ENCODE data around the gene NHERF1.

The NHERF1 gene

GRCh38 chr17:74771319-74771914 is 23.0 kb downstream of the NHERF1 start:
- Histone ChIP-seq H3K4me1 (ENCODE audit: low read depth, poor library complexity, severe bottlenecking) (peaks cover 41% of the 10 kb centered on the region), H3K79me2 (ENCODE audit: insufficient read depth, low read depth) (peaks cover 44% of the 10 kb centered on the region), H3K4me2 (no peak overlapping the region), H3K36me3 (ENCODE audit: insufficient read depth) (no peaks in the 10 kb centered on the region; the same call in 1 of the 2 replicates), H4K20me1 (ENCODE audit: insufficient read depth) (no peaks in the 10 kb centered on the region), H3K4me3 (IDR thresholded peaks at IDR 0.05; ENCODE audit: insufficient read depth, low read depth, low read length) (no peak overlapping the region), H3K9ac (no peak overlapping the region), H3K27ac (peak overlapping the region; percentile 8; the same call in 1 of the 2 replicates), H2AFZ (ENCODE audit: low read depth) (no peak overlapping the region), H3K27me3 (ENCODE audit: insufficient read depth, low read depth) (no peaks in the 10 kb centered on the region)
- TF ChIP-seq CTCF (conservative IDR thresholded peaks at IDR 0.05; ENCODE audit: low read depth, low read length), result no peak

GRCh38 chr17:74772053-74772452 is 23.6 kb downstream of the NHERF1 start:
- H3K79me2 ChIP-seq (ENCODE audit: insufficient read depth, low read depth), result peaks cover 42% of the 10 kb centered on the region
- H3K27ac ChIP-seq, result no peak overlapping the region
- H3K27me3 ChIP-seq (ENCODE audit: insufficient read depth, low read depth), result no peaks in the 10 kb centered on the region
- TF ChIP-seq CTCF (conservative IDR thresholded peaks at IDR 0.05; ENCODE audit: low read depth, low read length), result no peak
- no peak overlapping the region for H3K4me2 ChIP-seq
- H3K9ac ChIP-seq, result no peak overlapping the region
- no peak overlapping the region for H3K4me3 ChIP-seq (IDR thresholded peaks at IDR 0.05; ENCODE audit: insufficient read depth, low read depth, low read length)
- no peaks in the 10 kb centered on the region; the same call in 1 of the 2 replicates for H3K36me3 ChIP-seq (ENCODE audit: insufficient read depth)
- H2AFZ ChIP-seq (ENCODE audit: low read depth), result no peak overlapping the region
- no peaks in the 10 kb centered on the region for H4K20me1 ChIP-seq (ENCODE audit: insufficient read depth)
- peaks cover 42% of the 10 kb centered on the region for H3K4me1 ChIP-seq (ENCODE audit: low read depth, poor library complexity, severe bottlenecking)

- H3K9ac ChIP-seq, result no peak overlapping the region
- H3K27ac ChIP-seq, result no peak overlapping the region
These were observed 25.0 kb downstream of the NHERF1 start for GRCh38 chr17:74773414-74773813.

GRCh38 chr17:74773871-74774286 is 25.5 kb downstream of the NHERF1 start:
- TF ChIP-seq CTCF (conservative IDR thresholded peaks at IDR 0.05; ENCODE audit: low read depth, low read length), result no peak
- Histone ChIP-seq H3K27me3 (ENCODE audit: insufficient read depth, low read depth) (no peaks in the 10 kb centered on the region), H3K36me3 (ENCODE audit: insufficient read depth) (no peaks in the 10 kb centered on the region; the same call in 1 of the 2 replicates), H3K4me2 (no peak overlapping the region), H3K79me2 (ENCODE audit: insufficient read depth, low read depth) (peaks cover 36% of the 10 kb centered on the region), H3K4me1 (ENCODE audit: low read depth, poor library complexity, severe bottlenecking) (peaks cover 46% of the 10 kb centered on the region), H4K20me1 (ENCODE audit: insufficient read depth) (no peaks in the 10 kb centered on the region), H3K27ac (no peak overlapping the region), H3K4me3 (IDR thresholded peaks at IDR 0.05; ENCODE audit: insufficient read depth, low read depth, low read length) (no peak overlapping the region), H2AFZ (ENCODE audit: low read depth) (no peak overlapping the region), H3K9ac (no peak overlapping the region)

More at GRCh38 chr17:74773414-74773813, 25.0 kb downstream of the NHERF1 start:
- no peak overlapping the region for H3K4me3 ChIP-seq (IDR thresholded peaks at IDR 0.05; ENCODE audit: insufficient read depth, low read depth, low read length)
- no peak overlapping the region for H2AFZ ChIP-seq (ENCODE audit: low read depth)
- H3K4me1 ChIP-seq (ENCODE audit: low read depth, poor library complexity, severe bottlenecking), result peaks cover 47% of the 10 kb centered on the region
- no peaks in the 10 kb centered on the region; the same call in 1 of the 2 replicates for H3K36me3 ChIP-seq (ENCODE audit: insufficient read depth)
- H3K4me2 ChIP-seq, result no peak overlapping the region
- H3K27me3 ChIP-seq (ENCODE audit: insufficient read depth, low read depth), result no peaks in the 10 kb centered on the region
- peaks cover 36% of the 10 kb centered on the region for H3K79me2 ChIP-seq (ENCODE audit: insufficient read depth, low read depth)
- no peaks in the 10 kb centered on the region for H4K20me1 ChIP-seq (ENCODE audit: insufficient read depth)
- no peak for TF ChIP-seq CTCF (conservative IDR thresholded peaks at IDR 0.05; ENCODE audit: low read depth, low read length)

All from KMS-11 (cell line).